ENCODE data around the gene RANGAP1.

The RANGAP1 gene

GRCh38 chr22:41240377-41241132 is 45.4 kb downstream of the RANGAP1 start, which contains the start of gene CHADL:
Gene CHADL, minus strand, starts transcription at chr22:41240931. Its CDS starts 50 bp downstream, at chr22:41240881.
- no peaks in the 10 kb centered on the region for H3K4me1 ChIP-seq (ENCODE audit: insufficient read depth, low read length, poor library complexity, severe bottlenecking)
- no peaks in the 10 kb centered on the region for H3K27me3 ChIP-seq (ENCODE audit: insufficient read depth, low read length, poor library complexity, severe bottlenecking)
- H3F3A ChIP-seq (ENCODE audit: low read depth) = no peaks in the 10 kb centered on the region; the same call in 1 of the 2 replicates
- H3K4me2 ChIP-seq (ENCODE audit: low read depth, low read length, poor library complexity, severe bottlenecking) = no peak within 1 kb of the TSS
- peaks cover 3% of the 10 kb centered on the region; the same call in 1 of the 2 replicates for H3K36me3 ChIP-seq (ENCODE audit: insufficient read depth, low read length)
- no peaks in the 10 kb centered on the region for H3K9me2 ChIP-seq (replicated peaks; ENCODE audit: low read depth, low read length)
- H2AFZ ChIP-seq (ENCODE audit: low read length) = no peak within 1 kb of the TSS
- no peak within 1 kb of the TSS for H3K4me3 ChIP-seq (ENCODE audit: low read length, poor library complexity, severe bottlenecking)
- no peaks in the 10 kb centered on the region for H3K79me2 ChIP-seq (ENCODE audit: insufficient read depth, low read length)
- no peak within 1 kb of the TSS for H3K9ac ChIP-seq (ENCODE audit: low read depth, low read length, poor library complexity, severe bottlenecking)
- no peaks in the 10 kb centered on the region for H4K20me1 ChIP-seq (ENCODE audit: insufficient read depth, low read length, poor library complexity, severe bottlenecking)
- no peaks in the 10 kb centered on the region for H3K9me3 ChIP-seq (ENCODE audit: insufficient read depth, low read depth, low read length)
- TF ChIP-seq EZH2phosphoT487 (IDR thresholded peaks at IDR 0.05; ENCODE audit: borderline replicate concordance) (no peak), CTCF (conservative IDR thresholded peaks at IDR 0.05; ENCODE audit: low read length) (no peak)

GRCh38 chr22:41239443-41240128 is 46.4 kb downstream of the RANGAP1 start:
- Histone ChIP-seq H2AFZ (ENCODE audit: low read length) (no peak overlapping the region), H3K9me2 (replicated peaks; ENCODE audit: low read depth, low read length) (no peaks in the 10 kb centered on the region), H3F3A (ENCODE audit: low read depth) (no peaks in the 10 kb centered on the region)

More at GRCh38 chr22:41239443-41240128, 46.4 kb downstream of the RANGAP1 start:
- H4K20me1 ChIP-seq (ENCODE audit: insufficient read depth, low read length, poor library complexity, severe bottlenecking) = no peaks in the 10 kb centered on the region
- H3K9ac ChIP-seq (ENCODE audit: low read depth, low read length, poor library complexity, severe bottlenecking) = no peak overlapping the region
- H3K36me3 ChIP-seq (ENCODE audit: insufficient read depth, low read length) = no peaks in the 10 kb centered on the region
- H3K4me3 ChIP-seq (ENCODE audit: low read length, poor library complexity, severe bottlenecking) = no peak overlapping the region
- TF ChIP-seq CTCF (conservative IDR thresholded peaks at IDR 0.05; ENCODE audit: low read length) = no peak
- no peak for TF ChIP-seq EZH2phosphoT487 (IDR thresholded peaks at IDR 0.05; ENCODE audit: borderline replicate concordance)
- H3K27me3 ChIP-seq (ENCODE audit: insufficient read depth, low read length, poor library complexity, severe bottlenecking) = no peaks in the 10 kb centered on the region
- H3K4me1 ChIP-seq (ENCODE audit: insufficient read depth, low read length, poor library complexity, severe bottlenecking) = no peaks in the 10 kb centered on the region
- H3K4me2 ChIP-seq (ENCODE audit: low read depth, low read length, poor library complexity, severe bottlenecking) = no peak overlapping the region
- no peaks in the 10 kb centered on the region for H3K79me2 ChIP-seq (ENCODE audit: insufficient read depth, low read length)
- H3K9me3 ChIP-seq (ENCODE audit: insufficient read depth, low read depth, low read length) = no peaks in the 10 kb centered on the region
